OCI-LY7 (cell line): ENCODE measurements around the gene TBC1D28. TPM values are rescaled to one million over a fixed set of nuclear protein-coding genes. Genes with fewer than 3 reads are reported as not detected.
"Not testable (repeated sequence)": the region's sequence is repeated elsewhere in the genome, so short reads cannot be mapped to it uniquely, and the experiment has no call there.

Experiments
- BruUV-seq: library from RNA; stranded (reverse); fragments of 400-500 nt; replicated peaks from 2 replicates; lab custom pipeline; 2021; lab: Mats Ljungman, UMichigan
- CTCF ChIA-PET: fragments of 300-600 bp; sonication (Branson Sonifier 250); formaldehyde crosslinking; loops from one replicate; lab custom pipeline; 2022; ENCODE audit warnings: antibody characterized with exemption; ENCODE audit not compliant: unreplicated experiment; lab: Charles Lee
- POLR2A ChIA-PET: fragments of 300-600 bp; sonication (Branson Sonifier 250); formaldehyde crosslinking; loops from one replicate; lab custom pipeline; 2022; ENCODE audit warnings: antibody characterized with exemption; lab: Charles Lee
- DNase-seq: peaks from one replicate; pipeline ENCODE4 v3.0.0-alpha.2; 2015; ENCODE audit warnings: low spot score
- H2AFZ ChIP-seq: fragments of 200-600 bp; sonication (generic), shearing (Covaris generic); 2 replicates; pipeline ENCODE4 v1.6.1; 2014; ENCODE audit warnings: mild to moderate bottlenecking, antibody characterized with exemption, low read length, moderate library complexity
- H3K27ac ChIP-seq: fragments of 200-600 bp; sonication (generic); 2 replicates; pipeline ENCODE4 v1.5.1; 2014; ENCODE audit warnings: mixed run types, low read depth, mild to moderate bottlenecking, moderate library complexity, low read length, inconsistent platforms; ENCODE audit not compliant: poor library complexity, severe bottlenecking
- H3K36me3 ChIP-seq: fragments of 200-600 bp; sonication (generic); 2 replicates; pipeline ENCODE4 v1.6.1; 2014; ENCODE audit warnings: mild to moderate bottlenecking, antibody characterized with exemption, low read length, moderate library complexity, mixed read lengths; ENCODE audit not compliant: insufficient read depth
- H3K4me1 ChIP-seq: fragments of 200-600 bp; sonication (generic); 2 replicates; pipeline ENCODE4 v1.5.1; 2014; ENCODE audit warnings: mild to moderate bottlenecking, low read length; ENCODE audit not compliant: insufficient read depth, poor library complexity, severe bottlenecking
- H3K4me2 ChIP-seq: fragments of 200-600 bp; sonication (generic); 2 replicates; pipeline ENCODE4 v1.6.1; 2014; ENCODE audit warnings: mild to moderate bottlenecking, low read length
- H3K4me3 ChIP-seq: fragments of 200-600 bp; sonication (generic); 2 replicates; pipeline ENCODE4 v1.5.1; 2014; ENCODE audit warnings: mild to moderate bottlenecking, low read depth, low read length; ENCODE audit not compliant: poor library complexity, severe bottlenecking
- H3K79me2 ChIP-seq: fragments of 200-600 bp; sonication (generic); 2 replicates; pipeline ENCODE4 v1.6.1; 2016; ENCODE audit warnings: low read depth, mild to moderate bottlenecking, low read length, moderate library complexity, mixed read lengths; ENCODE audit not compliant: insufficient read depth
- H3K9me2 ChIP-seq: fragments of 200-600 bp; sonication (generic); 2 replicates; pipeline ENCODE4 v1.6.1; 2016; ENCODE audit warnings: mild to moderate bottlenecking, low read length, mixed read lengths; ENCODE audit not compliant: insufficient read depth
- H3K9me3 ChIP-seq: fragments of 200-600 bp; sonication (generic); 2 replicates; pipeline ENCODE4 v1.6.1; 2014; ENCODE audit warnings: mild to moderate bottlenecking, mixed run types, low read length, mixed read lengths
- H4K20me1 ChIP-seq: fragments of 200-600 bp; sonication (generic); 2 replicates; pipeline ENCODE4 v1.6.1; 2014; ENCODE audit warnings: mild to moderate bottlenecking, antibody characterized with exemption, low read length, moderate library complexity, mixed read lengths; ENCODE audit not compliant: insufficient read depth
- intact Hi-C: fragments of 100-400 bp; cut with micrococcal nuclease; formaldehyde crosslinking; loops from one replicate; pipeline ENCODE4 v1.10.0; 2022; ENCODE audit not compliant: unreplicated experiment
- total RNA-seq, 2 experiments: library from RNA; depleted of rRNA in 1 of 2; stranded (reverse); fragments of >200 nt in 1 of 2; shearing (Covaris generic) in 1 of 2; gene quantifications; 2 replicates each; pipeline ENCODE4 v1.2.3, GENCODE V29; 2014 to 2022

The TBC1D28 gene
- total RNA-seq, 2 experiments from 2014 or later = not detected

- H4K20me1 ChIP-seq, H3K4me3 ChIP-seq, BruUV-seq, DNase-seq, CTCF ChIA-PET, H3K4me1 ChIP-seq, H3K4me2 ChIP-seq, POLR2A ChIA-PET, intact Hi-C loops, H3K79me2 ChIP-seq, H3K27ac ChIP-seq, H2AFZ ChIP-seq, H3K9me2 ChIP-seq, H3K36me3 ChIP-seq, H3K9me3 ChIP-seq: not testable (repeated sequence)
Measured at GRCh38 chr17:18668625-18669024, 24.4 kb upstream of the TBC1D28 start.

DNA sequence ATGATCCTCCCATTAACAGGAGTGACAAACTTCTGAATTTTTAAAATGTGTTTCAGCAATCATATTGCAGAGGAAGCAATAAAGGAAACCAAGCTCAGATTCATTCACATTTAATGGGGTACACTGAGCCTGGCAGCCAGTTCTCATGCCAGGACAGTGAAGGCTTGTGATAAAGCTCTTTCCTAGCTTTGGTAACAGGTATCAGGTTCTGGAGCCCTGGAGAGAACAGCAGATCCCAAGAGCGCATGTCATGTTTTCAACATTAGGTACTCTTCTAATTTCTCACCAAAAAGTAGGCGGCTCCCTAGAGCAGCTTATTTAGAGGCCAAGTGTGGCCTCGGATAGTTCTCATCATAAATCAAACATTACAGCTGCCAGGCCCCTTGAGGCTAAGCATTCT is 23.3 kb upstream of the TBC1D28 start:
- H3K79me2 ChIP-seq, H3K9me3 ChIP-seq, intact Hi-C loops, POLR2A ChIA-PET, H2AFZ ChIP-seq, H3K4me2 ChIP-seq, H3K36me3 ChIP-seq, H3K4me1 ChIP-seq, H3K4me3 ChIP-seq, H3K27ac ChIP-seq, CTCF ChIA-PET, H4K20me1 ChIP-seq, H3K9me2 ChIP-seq, DNase-seq, BruUV-seq: not testable (repeated sequence)

GRCh38 chr17:18666326-18666725 is 22.1 kb upstream of the TBC1D28 start:
- H3K4me2 ChIP-seq, H2AFZ ChIP-seq, H3K4me1 ChIP-seq, BruUV-seq, intact Hi-C loops, H3K9me2 ChIP-seq, H3K79me2 ChIP-seq, H3K4me3 ChIP-seq, DNase-seq, CTCF ChIA-PET, H4K20me1 ChIP-seq, H3K36me3 ChIP-seq, H3K9me3 ChIP-seq, POLR2A ChIA-PET, H3K27ac ChIP-seq: not testable (repeated sequence)

- DNase-seq, H3K4me2 ChIP-seq, H3K79me2 ChIP-seq, POLR2A ChIA-PET, H3K9me2 ChIP-seq, H3K4me3 ChIP-seq, intact Hi-C loops, H4K20me1 ChIP-seq, H3K4me1 ChIP-seq, H3K36me3 ChIP-seq, CTCF ChIA-PET, H2AFZ ChIP-seq, BruUV-seq, H3K27ac ChIP-seq, H3K9me3 ChIP-seq: not testable (repeated sequence)
Measured at GRCh38 chr17:18661924-18662624, 17.9 kb upstream of the TBC1D28 start.

DNA sequence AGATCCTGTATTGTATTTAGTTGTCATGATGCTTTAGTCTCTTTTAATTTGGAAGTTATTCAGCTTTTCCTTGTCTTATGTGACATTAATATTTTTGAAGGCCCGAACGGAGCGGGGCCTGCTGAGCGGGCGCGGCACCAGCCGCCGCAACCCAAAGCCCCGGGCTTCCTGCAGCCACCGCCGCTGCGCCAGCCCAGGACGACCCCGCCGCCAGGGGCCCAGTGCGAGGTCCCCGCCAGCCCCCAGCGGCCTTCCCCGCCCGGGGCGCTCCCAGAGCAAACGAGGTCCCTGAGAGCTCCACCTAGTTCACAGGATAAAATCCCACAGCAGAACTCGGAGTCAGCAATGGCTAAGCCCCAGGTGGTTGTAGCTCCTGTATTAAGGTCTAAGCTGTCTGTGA is 5.9 kb upstream of the TBC1D28 start:
- H3K36me3 ChIP-seq, H3K9me2 ChIP-seq, H3K4me3 ChIP-seq, H2AFZ ChIP-seq, H4K20me1 ChIP-seq, H3K4me1 ChIP-seq, H3K9me3 ChIP-seq, BruUV-seq, H3K79me2 ChIP-seq, CTCF ChIA-PET, H3K27ac ChIP-seq, DNase-seq, POLR2A ChIA-PET, H3K4me2 ChIP-seq, intact Hi-C loops: not testable (repeated sequence)

DNA sequence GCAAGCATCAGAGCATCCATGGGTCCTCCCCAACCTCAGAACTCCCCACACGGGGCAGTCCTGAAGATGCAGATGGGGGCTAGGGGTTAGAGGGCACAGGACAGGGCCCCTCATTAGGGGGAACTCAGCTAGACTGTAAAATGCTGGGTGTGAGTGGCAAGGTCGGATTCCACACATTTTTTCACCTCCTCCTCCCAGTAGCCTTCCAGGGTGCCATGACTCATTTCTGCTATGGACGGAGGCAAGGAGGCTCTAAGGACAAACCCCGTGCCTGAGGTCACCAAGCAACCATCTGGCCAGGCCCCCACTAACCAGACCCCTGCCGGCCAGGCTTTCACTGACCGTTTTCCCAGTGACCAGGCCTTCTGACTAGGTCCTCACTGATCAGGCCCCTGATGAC is 1.1 kb downstream of the TBC1D28 start:
- H4K20me1 ChIP-seq, H3K79me2 ChIP-seq, CTCF ChIA-PET, DNase-seq, H3K9me3 ChIP-seq, BruUV-seq, H3K4me3 ChIP-seq, H3K4me2 ChIP-seq, H3K9me2 ChIP-seq, H2AFZ ChIP-seq, POLR2A ChIA-PET, H3K36me3 ChIP-seq, H3K4me1 ChIP-seq, H3K27ac ChIP-seq, intact Hi-C loops: not testable (repeated sequence)
